Peyer's patch (tissue), 4 donors: ENCODE measurements around the gene MAP3K7. TPM values are rescaled to one million over a fixed set of nuclear protein-coding genes. Genes with fewer than 3 reads are reported as not detected.

Experiments
- DNase-seq, 3 donors: peaks; one replicate each; pipeline ENCODE4 v3.0.0-alpha.2; 2017 to 2019
- H3K27ac ChIP-seq, 4 donors: fragments of 200-600 bp; sonication (generic); one replicate each; pipeline ENCODE4 v1.5.1; 2016 to 2019
- H3K27me3 ChIP-seq, 2 donors: fragments of 200-600 bp; sonication (generic); one replicate each; pipeline ENCODE4 v1.5.1; 2019
- H3K36me3 ChIP-seq, 3 donors: fragments of 200-600 bp; sonication (generic); one replicate each; pipeline ENCODE4 v1.5.1; 2016 to 2019
- H3K4me1 ChIP-seq, 4 donors: fragments of 200-600 bp; sonication (generic); one replicate each; pipeline ENCODE4 v1.5.1; 2016 to 2019
- H3K4me3 ChIP-seq, 4 donors: fragments of 200-600 bp; sonication (generic); 1 replicate in 3 of 4; 2 replicates in 1 of 4; pipeline ENCODE4 v1.5.1; 2016 to 2019; ENCODE audit warnings: mild to moderate bottlenecking in 1 of 4
- H3K9me3 ChIP-seq, 4 donors: fragments of 200-600 bp; sonication (generic); one replicate each; pipeline ENCODE4 v1.5.1; 2016 to 2019; ENCODE audit warnings: mild to moderate bottlenecking in 1 of 4
- POLR2A ChIP-seq, 2 donors: fragments of 450-650 bp; IDR thresholded peaks; one replicate each; pipeline ENCODE4 v1.5.1; 2017; ENCODE audit warnings: antibody characterized with exemption in 2 of 2, mild to moderate bottlenecking in 2 of 2, moderate library complexity in 2 of 2
- total RNA-seq, 4 donors: library from RNA; depleted of rRNA; stranded (reverse); fragments of >200 nt; gene quantifications; one replicate each; pipeline ENCODE4 v1.1.0, GENCODE V29; 2016
- TF ChIP-seq, protein P1 (sequence below), 6 experiments: fragments of 450-650 bp in 4 of 6; fragments of 200-600 bp in 2 of 6; sonication (generic) in 1 of 6; IDR thresholded peaks; one replicate each; pipeline ENCODE4 v1.5.1; 2017 to 2019; ENCODE audit warnings: antibody characterized with exemption in 6 of 6, mild to moderate bottlenecking in 3 of 6, moderate library complexity in 1 of 6

Gene MAP3K7
- total RNA-seq, 4 donors from 2014 or later: 20.8 to 30.5 (median 25.1) TPM

DNA sequence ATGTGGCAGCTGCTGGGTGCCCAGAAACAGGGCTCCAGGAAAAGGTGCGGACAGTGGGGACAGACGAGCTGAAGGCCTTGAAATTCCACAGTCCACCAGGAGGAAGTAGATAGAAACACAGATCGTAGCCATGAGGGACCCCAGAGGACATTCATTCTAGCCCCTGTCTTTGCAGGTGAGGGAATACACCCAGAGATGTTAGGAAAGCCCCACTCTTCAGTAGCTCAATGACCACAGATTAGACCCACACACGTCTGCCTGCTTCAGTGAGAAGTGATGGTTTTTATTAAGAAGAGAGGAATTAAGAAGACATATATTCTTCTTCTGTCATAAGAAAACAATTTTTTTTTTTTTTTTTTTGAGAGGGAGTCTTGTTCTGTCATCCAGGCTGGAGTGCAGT lies 123.0 kb downstream of the MAP3K7 start:
- TF ChIP-seq POLR2A (IDR thresholded peaks at IDR 0.05): no peak
- TF ChIP-seq, protein P1, sequence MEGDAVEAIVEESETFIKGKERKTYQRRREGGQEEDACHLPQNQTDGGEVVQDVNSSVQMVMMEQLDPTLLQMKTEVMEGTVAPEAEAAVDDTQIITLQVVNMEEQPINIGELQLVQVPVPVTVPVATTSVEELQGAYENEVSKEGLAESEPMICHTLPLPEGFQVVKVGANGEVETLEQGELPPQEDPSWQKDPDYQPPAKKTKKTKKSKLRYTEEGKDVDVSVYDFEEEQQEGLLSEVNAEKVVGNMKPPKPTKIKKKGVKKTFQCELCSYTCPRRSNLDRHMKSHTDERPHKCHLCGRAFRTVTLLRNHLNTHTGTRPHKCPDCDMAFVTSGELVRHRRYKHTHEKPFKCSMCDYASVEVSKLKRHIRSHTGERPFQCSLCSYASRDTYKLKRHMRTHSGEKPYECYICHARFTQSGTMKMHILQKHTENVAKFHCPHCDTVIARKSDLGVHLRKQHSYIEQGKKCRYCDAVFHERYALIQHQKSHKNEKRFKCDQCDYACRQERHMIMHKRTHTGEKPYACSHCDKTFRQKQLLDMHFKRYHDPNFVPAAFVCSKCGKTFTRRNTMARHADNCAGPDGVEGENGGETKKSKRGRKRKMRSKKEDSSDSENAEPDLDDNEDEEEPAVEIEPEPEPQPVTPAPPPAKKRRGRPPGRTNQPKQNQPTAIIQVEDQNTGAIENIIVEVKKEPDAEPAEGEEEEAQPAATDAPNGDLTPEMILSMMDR (IDR thresholded peaks at IDR 0.05): no peak
- H3K27me3 ChIP-seq: no peaks in the 10 kb centered on the region

More for the DNA sequence above, 123.0 kb downstream of the MAP3K7 start:
- Histone ChIP-seq H3K27ac (no peak overlapping the region), H3K36me3 (no peaks in the 10 kb centered on the region), H3K4me3 (no peak overlapping the region), H3K9me3 (no peaks in the 10 kb centered on the region), H3K4me1 (peaks cover 0 to 5% (median 0%) of the 10 kb centered on the region in 4 donors)
- no peak for DNase-seq
